Left lung (tissue), 10 donors: ENCODE results near the gene CARF. TPM values are rescaled to one million over a fixed set of nuclear protein-coding genes. Genes with fewer than 3 reads are reported as not detected.
A peak's percentile ranks its signal among the peaks of the same experiment; 100 is the strongest.

ENCODE experiments used
- ATAC-seq: fragments of 200-7000 bp; cut with Tn5 transposase; one replicate; pipeline ENCODE4 v1.9.1; 2020; ENCODE audit warnings: moderate library complexity
- DNase-seq, 4 donors: peaks; one replicate each; pipeline ENCODE4 v3.0.0-alpha.2; 2013 to 2020
- H3K27ac ChIP-seq, 2 donors: fragments of 200-600 bp; sonication (generic) in 1 of 2; one replicate each; pipeline versions ENCODE4 v1.5.0 to v1.8.0; 2020 to 2021
- H3K27me3 ChIP-seq, 2 donors: fragments of 200-600 bp; sonication (generic) in 1 of 2; one replicate each; pipeline versions ENCODE4 v1.5.0 to v1.8.0; 2020 to 2021
- H3K36me3 ChIP-seq, 2 donors: fragments of 200-600 bp; sonication (generic) in 1 of 2; one replicate each; pipeline versions ENCODE4 v1.5.0 to v1.8.0; 2020 to 2021
- H3K4me1 ChIP-seq, 2 donors: fragments of 200-600 bp; one replicate each; pipeline ENCODE4 v1.8.0; 2021
- H3K4me3 ChIP-seq, 2 donors: fragments of 200-600 bp; sonication (generic) in 1 of 2; one replicate each; pipeline versions ENCODE4 v1.5.0 to v1.8.0; 2020 to 2021; ENCODE audit warnings: mild to moderate bottlenecking in 1 of 2
- H3K9me3 ChIP-seq, 2 donors: fragments of 200-600 bp; sonication (generic) in 1 of 2; one replicate each; pipeline versions ENCODE4 v1.5.0 to v1.8.0; 2020 to 2021
- intact Hi-C, 2 donors: fragments of 100-400 bp; cut with DNase I; formaldehyde crosslinking; loops; one replicate each; pipeline versions ENCODE4 v1.11.2 to v1.14.2; 2022
- polyA plus RNA-seq, 6 donors: library from polyadenylated mRNA; unstranded; fragments of 120-200 nt; gene quantifications; one replicate each; pipeline ENCODE4 v1.2.1, GENCODE V29; 2013; ENCODE audit not compliant: insufficient read length in 6 of 6
- total RNA-seq, 2 donors: library from RNA; stranded (reverse); fragmentation: NEBNext Ultra II Directional; extraction: Animal tissue kit (Norgen Biotek cat#: 25700); gene quantifications; one replicate each; pipeline ENCODE4 v1.2.1, GENCODE V29; 2021
- TF ChIP-seq, protein P1 (sequence below), 2 donors: fragments of 200-600 bp; sonication (generic) in 1 of 2; IDR thresholded peaks; one replicate each; pipeline versions ENCODE4 v1.5.0 to v1.8.0; 2021; ENCODE audit warnings: antibody characterized with exemption in 2 of 2
- donor health status: DM: no; HTN: yes; CAD: no.
- donor health status: DM: no; HTN: no; CAD: no.

Gene CARF
- total and polyA plus RNA-seq, 8 donors: 5.9 to 19.8 (median 18.2) TPM

GRCh38 chr2:203003716-203004115, 91.6 kb downstream of the CARF start:
- Histone ChIP-seq H3K27me3 (no peaks in the 10 kb centered on the region), H3K27ac (no peak overlapping the region), H3K9me3 (no peaks in the 10 kb centered on the region), H3K4me3 (no peak overlapping the region), H3K36me3 (no peaks in the 10 kb centered on the region), H3K4me1 (no peaks in the 10 kb centered on the region)
- TF ChIP-seq, protein P1, sequence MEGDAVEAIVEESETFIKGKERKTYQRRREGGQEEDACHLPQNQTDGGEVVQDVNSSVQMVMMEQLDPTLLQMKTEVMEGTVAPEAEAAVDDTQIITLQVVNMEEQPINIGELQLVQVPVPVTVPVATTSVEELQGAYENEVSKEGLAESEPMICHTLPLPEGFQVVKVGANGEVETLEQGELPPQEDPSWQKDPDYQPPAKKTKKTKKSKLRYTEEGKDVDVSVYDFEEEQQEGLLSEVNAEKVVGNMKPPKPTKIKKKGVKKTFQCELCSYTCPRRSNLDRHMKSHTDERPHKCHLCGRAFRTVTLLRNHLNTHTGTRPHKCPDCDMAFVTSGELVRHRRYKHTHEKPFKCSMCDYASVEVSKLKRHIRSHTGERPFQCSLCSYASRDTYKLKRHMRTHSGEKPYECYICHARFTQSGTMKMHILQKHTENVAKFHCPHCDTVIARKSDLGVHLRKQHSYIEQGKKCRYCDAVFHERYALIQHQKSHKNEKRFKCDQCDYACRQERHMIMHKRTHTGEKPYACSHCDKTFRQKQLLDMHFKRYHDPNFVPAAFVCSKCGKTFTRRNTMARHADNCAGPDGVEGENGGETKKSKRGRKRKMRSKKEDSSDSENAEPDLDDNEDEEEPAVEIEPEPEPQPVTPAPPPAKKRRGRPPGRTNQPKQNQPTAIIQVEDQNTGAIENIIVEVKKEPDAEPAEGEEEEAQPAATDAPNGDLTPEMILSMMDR (IDR thresholded peaks at IDR 0.05): no peak
- intact Hi-C loops: no loop called here
- DNase-seq (no peak), ATAC-seq (no peak)

- Histone ChIP-seq H3K36me3 (no peaks in the 10 kb centered on the region), H3K27ac (peak within 1 kb of the TSS; percentile 92 to 93), H3K4me1 (peaks cover 0 to 48% of the 10 kb centered on the region in 2 donors), H3K27me3 (no peaks in the 10 kb centered on the region), H3K4me3 (peak within 1 kb of the TSS; percentile 61 to 71), H3K9me3 (no peaks in the 10 kb centered on the region)
- DNase-seq: peak; percentile 98 to 100 (median 99)
- TF ChIP-seq, protein P1 (IDR thresholded peaks at IDR 0.05): no peak
- peak; percentile 95 for ATAC-seq
- intact Hi-C loops: no loop called here
These were observed 102.6 kb downstream of the CARF start, which contains the start of gene NBEAL1 for GRCh38 chr2:203014456-203015199. TSS of gene NBEAL1 (plus strand) at chr2:203014875. CDS start at chr2:203016385, 1,510 bp downstream.

DNA sequence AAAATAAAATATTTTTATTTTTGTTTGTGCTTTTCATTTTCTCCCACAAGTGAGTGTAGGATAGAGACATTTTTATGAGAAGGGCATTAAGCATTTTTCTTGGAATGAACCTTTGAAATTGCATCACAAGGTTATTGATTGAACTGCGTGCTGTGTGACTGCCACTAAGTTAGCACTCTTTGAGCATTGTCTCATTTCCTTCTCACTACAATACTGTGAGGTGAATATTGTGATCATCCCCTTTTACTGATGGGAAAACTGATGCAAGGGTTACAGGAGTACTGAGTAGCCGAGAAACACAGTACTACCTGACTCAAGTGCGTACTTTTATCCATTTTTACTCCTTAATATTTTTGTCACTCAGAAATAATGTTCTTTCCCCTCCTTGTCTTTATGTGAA, 104.6 kb downstream of the CARF start:
- Histone ChIP-seq H3K4me1 (peaks cover 0 to 59% of the 10 kb centered on the region in 2 donors), H3K4me3 (peak overlapping the region; percentile 12 to 61), H3K9me3 (no peaks in the 10 kb centered on the region), H3K27me3 (no peaks in the 10 kb centered on the region), H3K27ac (peak overlapping the region; percentile 92 to 93), H3K36me3 (no peaks in the 10 kb centered on the region)
- intact Hi-C loops: no loop called here
- DNase-seq: no peak
- TF ChIP-seq, protein P1 (IDR thresholded peaks at IDR 0.05): no peak
- no peak for ATAC-seq

GRCh38 chr2:203018181-203018580, 106.1 kb downstream of the CARF start:
- TF ChIP-seq, protein P1 (IDR thresholded peaks at IDR 0.05): no peak
- Histone ChIP-seq H3K36me3 (no peaks in the 10 kb centered on the region), H3K27me3 (no peaks in the 10 kb centered on the region), H3K4me1 (peaks cover 0 to 71% of the 10 kb centered on the region in 2 donors), H3K4me3 (peak overlapping the region; percentile 12 to 61), H3K9me3 (no peaks in the 10 kb centered on the region), H3K27ac (peak overlapping the region; percentile 42 to 92)
- intact Hi-C loops: no loop called here
- ATAC-seq (no peak), DNase-seq (peak in 1 of 4 donors; percentile 41)

- Histone ChIP-seq H3K36me3 (peaks cover 0 to under 1% of the 10 kb centered on the region in 2 donors), H3K9me3 (no peaks in the 10 kb centered on the region), H3K4me3 (peak overlapping the region; percentile 14 to 61), H3K27ac (peak overlapping the region in 1 of 2 donors; percentile 42), H3K27me3 (no peaks in the 10 kb centered on the region), H3K4me1 (peaks cover 0 to 65% of the 10 kb centered on the region in 2 donors)
- no peak for ATAC-seq
- DNase-seq: no peak
- intact Hi-C loops: no loop called here
- TF ChIP-seq, protein P1 (IDR thresholded peaks at IDR 0.05): no peak
These were observed 107.1 kb downstream of the CARF start for GRCh38 chr2:203019142-203019541.
